MV-4-11 (cell line): ENCODE measurements around the gene BCAR3.
"Not testable (repeated sequence)": the region's sequence is repeated elsewhere in the genome, so short reads cannot be mapped to it uniquely, and the experiment has no call there.

Source experiments
- DNase-seq: peaks from one replicate; lab custom pipeline; 2025; lab: John Stamatoyannopoulos, UW

BCAR3 gene

GRCh38 chr1:93668951-93669350 is 12.7 kb downstream of the BCAR3 start:
- DNase-seq = no peak

- no peak for DNase-seq
Observed at GRCh38 chr1:93668121-93668520, 13.5 kb downstream of the BCAR3 start.

DNA sequence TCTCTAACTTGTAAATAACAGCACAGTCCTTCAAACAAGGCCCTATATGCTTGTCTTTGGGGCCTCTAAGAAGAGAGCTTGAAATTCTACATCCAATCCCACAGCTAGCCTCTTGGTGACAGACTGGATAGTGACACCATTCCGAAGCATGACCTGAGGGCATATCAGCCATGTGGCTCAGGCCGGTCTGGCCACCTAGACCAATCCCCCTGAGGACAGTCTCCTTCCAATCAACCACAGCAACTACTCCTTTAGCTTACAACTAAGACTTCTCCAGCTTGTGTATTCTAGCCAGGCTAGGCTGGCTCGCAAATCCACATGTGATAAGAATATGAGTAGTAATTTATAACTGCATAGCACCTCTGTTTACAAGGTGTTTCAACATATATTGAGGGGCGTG is 14.0 kb downstream of the BCAR3 start:
- no peak for DNase-seq

- no peak for DNase-seq
Observed at GRCh38 chr1:93666613-93667384, 14.8 kb downstream of the BCAR3 start.

DNA sequence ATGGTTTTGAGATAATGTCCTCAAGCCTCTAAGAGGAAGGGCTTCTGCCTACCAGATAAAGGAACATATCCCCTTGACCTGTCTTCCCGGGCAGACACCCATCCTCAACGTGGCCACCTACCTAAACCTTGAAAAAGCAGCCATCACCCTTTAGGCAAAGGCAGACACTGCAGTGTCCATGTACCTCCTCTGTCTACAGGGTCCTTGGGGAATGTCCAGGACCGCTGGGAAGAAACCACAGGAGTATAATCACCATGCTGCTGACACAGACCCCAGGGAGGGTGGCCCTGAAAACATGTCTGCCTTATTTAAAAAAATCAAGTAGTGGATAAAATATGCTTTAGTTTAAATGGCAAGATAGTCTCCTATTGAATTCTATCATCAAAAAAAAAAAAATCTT is 16.6 kb downstream of the BCAR3 start:
- no peak for DNase-seq

- no peak for DNase-seq
Observed at GRCh38 chr1:93663208-93663614, 18.4 kb downstream of the BCAR3 start.

DNA sequence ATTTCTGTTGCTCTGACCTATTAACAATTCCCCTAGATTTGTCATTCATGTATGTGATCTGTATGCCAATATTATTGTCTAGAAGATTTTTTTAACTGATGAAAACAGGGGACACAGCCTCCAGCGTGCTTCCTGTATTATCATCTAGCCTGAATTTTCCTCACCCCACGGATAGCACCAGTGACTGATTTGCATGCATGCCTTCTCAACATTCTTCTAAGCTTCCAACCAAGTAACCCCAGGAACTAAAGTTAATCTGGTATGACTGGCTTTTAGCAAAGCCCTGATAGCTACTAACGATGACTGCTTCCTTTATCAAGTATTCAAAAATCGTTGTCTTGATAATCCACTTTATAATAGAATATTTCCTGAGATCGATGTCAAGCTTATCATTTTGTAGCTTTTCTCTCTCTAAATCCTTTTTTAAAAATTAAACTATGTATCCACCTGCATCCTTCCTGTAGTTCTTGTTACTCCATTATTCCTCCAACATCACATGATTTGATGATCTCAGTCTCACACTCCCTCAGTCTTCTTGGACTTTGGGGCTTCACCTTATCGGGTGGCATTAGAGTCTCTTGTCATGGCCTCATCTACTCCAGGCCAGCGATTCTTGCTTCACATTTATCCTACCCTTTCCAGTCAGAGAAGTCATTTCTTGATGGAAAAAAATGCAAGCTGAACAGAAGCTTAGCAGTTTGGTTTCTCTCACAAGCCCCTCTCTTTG is 19.0 kb downstream of the BCAR3 start:
- no peak for DNase-seq

GRCh38 chr1:93661829-93662474 is 19.7 kb downstream of the BCAR3 start:
- DNase-seq = no peak

DNA sequence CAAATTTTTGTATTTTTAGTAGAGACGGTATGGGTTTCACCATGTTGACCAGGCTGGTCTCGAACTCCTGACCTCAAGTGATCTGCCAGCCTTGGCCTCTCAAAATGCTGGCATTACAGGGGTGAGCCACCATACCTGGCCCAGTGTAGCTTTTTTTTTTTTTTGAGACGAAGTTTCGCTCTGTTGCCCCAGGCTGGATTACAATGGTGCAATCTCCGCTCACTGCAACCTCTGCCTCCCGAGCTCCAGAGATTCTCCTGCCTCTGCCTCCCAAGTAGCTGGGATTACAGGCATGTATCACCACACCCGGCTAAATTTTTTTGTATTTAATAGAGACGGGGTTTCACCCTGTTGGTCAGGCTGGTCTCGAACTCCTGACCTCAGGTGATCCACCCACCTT is 20.3 kb downstream of the BCAR3 start:
- DNase-seq = not testable (repeated sequence)

DNA sequence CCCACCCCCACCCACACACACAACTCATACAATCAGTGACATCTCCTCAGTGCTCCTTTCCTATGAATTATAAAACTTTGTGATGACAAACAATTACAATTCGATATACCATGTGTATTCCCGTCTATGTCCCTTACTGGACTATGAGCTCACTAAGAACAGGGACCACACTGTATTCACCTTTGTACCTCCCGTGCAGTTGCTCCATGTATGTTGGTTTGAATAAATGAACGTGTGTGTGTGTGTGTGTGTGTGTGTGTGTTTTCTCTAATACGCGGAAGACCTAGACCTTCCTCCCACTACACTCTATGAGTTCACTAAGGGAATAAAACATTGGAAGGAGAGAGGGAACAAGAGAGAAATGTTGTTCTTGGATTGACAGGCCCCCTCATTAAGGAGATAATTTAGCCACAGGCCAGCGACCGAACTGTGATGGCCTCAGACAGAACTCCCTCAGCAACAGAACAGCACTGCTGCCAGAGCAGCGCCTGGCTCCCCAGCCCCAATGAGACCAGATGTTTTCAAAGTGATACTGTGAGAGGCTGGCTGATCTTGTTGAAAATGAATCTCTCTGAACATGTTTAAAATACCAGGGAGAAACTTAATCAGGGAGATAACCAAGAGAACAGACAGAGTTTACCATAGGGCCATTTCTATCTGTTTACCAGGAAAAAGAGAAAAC is 21.7 kb downstream of the BCAR3 start:
- DNase-seq = no peak

DNA sequence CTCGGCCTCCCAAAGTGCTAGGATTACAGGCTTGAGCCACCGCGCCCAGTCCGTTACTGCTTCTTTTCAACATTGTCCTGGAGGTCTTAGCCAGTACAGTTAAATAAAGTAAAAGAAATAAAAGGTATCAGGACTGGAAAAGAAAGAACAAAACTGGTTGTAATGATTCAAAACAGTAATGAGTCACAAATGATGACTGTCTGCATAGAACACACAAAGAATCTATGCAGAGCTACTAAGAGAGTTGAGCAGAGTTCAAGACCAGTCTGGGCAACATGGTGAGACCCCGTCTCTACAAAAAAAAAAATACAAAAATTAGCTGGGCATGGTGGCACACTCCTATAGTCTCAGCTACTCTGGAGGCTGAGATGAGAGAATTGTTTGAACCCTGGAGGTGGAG is 23.4 kb downstream of the BCAR3 start:
- no peak for DNase-seq

- DNase-seq = no peak
Observed at GRCh38 chr1:93656491-93656890, 25.1 kb downstream of the BCAR3 start.

- DNase-seq = no peak
Observed at GRCh38 chr1:93653656-93654055, 28.0 kb downstream of the BCAR3 start.

- no peak for DNase-seq
Observed at GRCh38 chr1:93652323-93652949, 29.2 kb downstream of the BCAR3 start.

- no peak for DNase-seq
Observed at GRCh38 chr1:93651695-93652094, 29.9 kb downstream of the BCAR3 start.

GRCh38 chr1:93650159-93650558 is 31.5 kb downstream of the BCAR3 start:
- not testable (repeated sequence) for DNase-seq

GRCh38 chr1:93649231-93649630 is 32.4 kb downstream of the BCAR3 start:
- DNase-seq = no peak

- no peak for DNase-seq
Observed at GRCh38 chr1:93648656-93649055, 33.0 kb downstream of the BCAR3 start.

DNA sequence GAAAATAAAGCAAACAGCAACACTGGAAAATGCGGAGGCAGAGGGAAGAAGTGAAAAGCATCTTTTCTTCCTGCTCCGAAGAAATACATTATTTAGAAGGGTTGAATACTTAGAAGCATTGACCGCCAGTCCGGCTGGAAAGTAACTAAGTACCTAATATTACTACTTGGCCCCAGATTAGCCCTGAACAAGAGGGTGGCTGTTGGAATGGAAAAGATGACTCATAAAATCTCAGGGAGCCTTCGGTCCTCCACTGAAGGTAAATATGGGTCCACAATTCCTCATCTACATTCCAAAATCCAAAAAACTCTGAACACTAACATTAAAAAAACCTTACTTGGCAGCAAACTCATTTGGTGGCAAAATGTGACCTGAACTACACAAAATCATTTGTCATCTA is 40.1 kb downstream of the BCAR3 start:
- no peak for DNase-seq

DNA sequence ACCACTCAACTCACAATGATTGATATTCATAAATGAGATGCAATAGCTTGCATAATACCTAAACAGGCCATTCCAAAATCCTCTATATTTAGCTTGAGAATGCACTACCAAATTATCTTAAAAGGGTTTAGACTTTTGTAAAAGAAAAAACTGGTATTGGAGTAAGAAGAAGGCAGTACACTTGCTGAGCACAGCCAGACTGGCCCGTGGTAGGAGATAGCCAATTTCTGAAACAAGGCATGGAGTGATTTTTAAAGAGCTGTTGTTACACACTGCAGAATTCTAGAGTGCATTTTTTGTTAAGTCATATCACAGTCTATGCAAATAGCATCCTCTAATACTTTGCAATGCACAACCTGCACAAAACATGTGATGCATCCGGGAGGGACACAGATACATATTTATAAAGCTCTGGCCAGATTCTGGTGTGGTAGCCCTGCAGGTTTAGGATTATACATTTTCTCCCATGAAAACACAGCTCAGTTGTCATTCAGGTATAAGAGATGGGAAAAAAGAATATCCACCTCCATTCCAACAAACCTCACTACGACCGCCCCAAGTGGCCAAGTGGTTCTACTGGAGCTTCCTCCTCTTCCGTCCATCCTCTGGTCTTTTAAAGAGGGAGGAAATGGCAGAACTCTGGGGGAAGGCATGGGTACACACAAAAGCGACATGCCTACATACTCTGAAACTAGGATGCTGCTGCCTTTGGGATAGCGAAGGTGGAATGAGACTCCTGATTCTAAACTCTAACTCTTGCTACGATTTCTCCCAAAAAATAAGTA is 40.8 kb downstream of the BCAR3 start:
- DNase-seq = no peak

DNA sequence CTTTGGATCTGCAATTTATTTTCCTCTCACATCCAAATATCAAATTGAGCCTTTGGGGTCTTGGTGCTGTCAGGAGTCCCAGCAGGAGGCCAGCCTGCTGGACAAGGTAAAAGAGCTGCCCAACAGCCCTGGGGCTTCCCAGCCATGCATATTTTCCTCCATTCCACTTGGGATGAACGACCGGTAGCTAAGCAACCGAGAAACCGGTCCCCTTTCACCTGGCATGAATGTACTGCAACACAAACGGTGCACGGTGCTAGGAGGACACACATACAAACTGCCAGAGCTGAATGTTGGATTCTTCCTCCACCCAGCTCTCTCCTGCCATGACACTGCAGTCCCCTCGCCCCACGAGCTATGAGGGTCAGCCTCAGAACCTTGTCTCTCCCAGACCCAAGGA is 42.7 kb downstream of the BCAR3 start:
- DNase-seq = no peak
